Forelimb muscle (tissue), 1 donor: ENCODE measurements around the gene VWA1. TPM values are rescaled to one million over a fixed set of nuclear protein-coding genes. Genes with fewer than 3 reads are reported as not detected.
"Not testable (repeated sequence)": the region's sequence is repeated elsewhere in the genome, so short reads cannot be mapped to it uniquely, and the experiment has no call there.

ENCODE experiments used
- DNase-seq: peaks from one replicate; pipeline ENCODE4 v3.0.0-alpha.2; 2013; ENCODE audit warnings: low read depth
- polyA plus RNA-seq: library from polyadenylated mRNA; unstranded; fragments of 120-200 nt; gene quantifications from one replicate; pipeline ENCODE4 v1.2.1, GENCODE V29; 2013; ENCODE audit not compliant: insufficient read length

VWA1 gene
- polyA plus RNA-seq, 1 donor: 56.6 TPM

DNA sequence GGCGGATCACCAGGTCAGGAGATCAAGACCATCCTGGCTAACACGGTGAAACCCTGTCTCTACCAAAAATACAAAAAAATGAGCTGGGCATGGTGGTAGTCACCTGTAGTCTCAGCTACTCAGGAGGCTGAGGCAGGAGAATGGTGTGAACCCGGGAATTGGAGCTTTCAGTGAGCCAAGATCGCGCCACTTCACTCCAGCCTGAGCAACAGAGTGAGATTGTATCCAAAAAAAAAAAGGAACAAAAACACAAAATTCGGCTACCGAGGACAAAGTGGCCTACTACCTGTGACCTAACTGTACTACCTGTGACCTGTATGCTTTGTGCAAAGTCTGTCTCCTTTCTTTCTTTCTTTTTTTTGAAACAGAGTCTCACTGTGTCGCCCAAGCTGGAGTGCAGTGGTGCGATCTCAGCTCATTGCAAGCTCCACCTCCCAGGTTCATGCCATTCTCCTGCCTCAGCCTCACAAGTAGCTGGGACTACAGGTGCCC is 32.5 kb upstream of the VWA1 start:
- not testable (repeated sequence) for DNase-seq

DNA sequence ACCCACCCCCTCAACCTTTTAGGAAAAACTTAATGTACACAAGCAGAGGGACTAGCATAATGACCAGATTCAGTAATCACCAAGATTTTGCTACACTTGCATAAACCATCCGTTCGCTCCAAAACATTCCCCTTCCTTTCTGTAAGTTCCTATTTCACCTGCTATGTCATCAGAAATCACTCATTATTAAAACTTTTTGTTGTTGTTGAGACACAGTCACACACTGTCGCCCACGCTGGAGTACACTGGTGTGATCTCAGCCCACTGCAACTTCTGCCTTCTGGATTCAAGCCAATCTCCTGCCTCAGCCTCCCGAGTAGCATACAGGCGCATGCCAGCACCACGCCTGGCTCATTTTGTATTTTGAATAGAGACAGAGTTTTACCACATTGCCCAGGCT is 31.8 kb upstream of the VWA1 start:
- no peak for DNase-seq

DNA sequence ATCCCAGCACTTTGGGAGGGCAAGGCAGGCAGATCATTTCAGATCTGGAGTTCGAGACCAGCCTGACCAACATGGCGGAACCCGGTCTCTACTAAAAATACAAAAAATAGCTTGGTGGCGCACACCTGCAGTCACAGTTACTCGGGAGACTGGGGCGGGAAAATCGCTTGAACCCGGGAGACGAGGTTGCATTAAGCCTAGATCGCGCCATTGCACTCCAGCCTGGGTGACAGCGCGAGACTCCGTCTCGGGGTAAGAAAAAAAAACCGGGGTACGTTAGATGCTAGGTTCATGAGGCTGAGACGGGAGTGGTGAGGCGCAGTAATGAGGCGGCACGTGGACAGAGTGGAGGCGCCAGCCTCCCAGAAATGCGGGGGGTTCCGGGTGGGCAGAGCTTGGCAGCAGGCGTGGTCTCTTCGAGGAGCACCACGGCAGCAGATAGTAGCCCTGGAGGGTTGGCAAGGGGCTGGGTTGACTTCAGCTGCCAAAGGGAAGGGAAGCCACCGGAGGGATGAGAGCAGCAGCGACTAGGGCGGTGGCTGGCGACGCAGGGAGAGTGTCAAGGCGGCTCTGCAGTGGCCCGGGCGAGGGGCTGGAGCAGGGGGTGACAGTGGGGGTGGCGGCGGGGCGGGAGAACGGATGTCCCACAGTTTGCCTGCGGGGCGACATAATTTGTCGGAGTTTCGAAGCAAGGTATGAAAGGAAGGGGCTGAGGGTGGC is 29.2 kb upstream of the VWA1 start:
- no peak for DNase-seq

DNA sequence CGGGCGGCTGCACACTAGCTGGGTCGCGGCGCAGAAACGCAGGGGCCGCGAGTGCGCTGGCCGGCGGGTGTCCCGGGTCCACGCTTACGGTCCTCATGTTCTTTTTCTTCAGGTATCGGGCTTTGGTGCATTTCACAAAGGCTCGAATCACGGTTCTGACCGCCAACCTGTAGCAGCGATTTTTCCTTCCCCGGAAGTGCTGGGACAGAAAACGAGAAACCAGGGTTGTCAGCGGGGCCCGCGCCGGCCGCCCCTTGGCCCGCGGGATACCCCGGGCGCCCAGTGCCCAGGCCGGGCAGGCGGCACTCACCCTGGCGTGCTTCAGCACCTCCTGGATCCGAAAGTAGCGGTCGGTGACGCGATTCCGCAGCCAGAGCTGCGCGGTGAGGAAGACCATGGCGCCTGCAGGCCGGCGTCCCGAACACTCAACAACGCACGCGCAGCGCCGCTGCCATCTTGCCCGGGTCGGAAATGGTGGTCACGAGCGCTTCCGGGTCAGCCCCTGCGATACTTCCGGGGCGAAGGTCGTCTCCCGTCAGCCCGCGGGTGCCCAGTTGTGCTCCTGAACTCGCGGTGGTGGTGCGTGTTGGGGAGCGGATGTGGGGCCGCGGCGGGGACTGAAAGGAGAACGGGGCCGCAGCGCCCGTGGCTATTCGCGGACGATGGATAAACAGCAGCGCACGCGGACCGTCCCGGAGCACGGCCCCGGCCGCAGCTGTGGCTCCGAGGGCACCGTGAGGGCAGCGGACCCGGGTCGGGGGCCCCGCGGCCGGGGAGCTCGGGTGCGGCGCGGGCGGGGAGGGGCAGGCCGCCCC is 28.5 kb upstream of the VWA1 start, which contains the start of gene MRPL20:
MRPL20 (minus strand) TSS at position 473 of the 815 bp plus-strand sequence; CDS start at position 397, 76 bp downstream.
- DNase-seq: peak; percentile 77

DNA sequence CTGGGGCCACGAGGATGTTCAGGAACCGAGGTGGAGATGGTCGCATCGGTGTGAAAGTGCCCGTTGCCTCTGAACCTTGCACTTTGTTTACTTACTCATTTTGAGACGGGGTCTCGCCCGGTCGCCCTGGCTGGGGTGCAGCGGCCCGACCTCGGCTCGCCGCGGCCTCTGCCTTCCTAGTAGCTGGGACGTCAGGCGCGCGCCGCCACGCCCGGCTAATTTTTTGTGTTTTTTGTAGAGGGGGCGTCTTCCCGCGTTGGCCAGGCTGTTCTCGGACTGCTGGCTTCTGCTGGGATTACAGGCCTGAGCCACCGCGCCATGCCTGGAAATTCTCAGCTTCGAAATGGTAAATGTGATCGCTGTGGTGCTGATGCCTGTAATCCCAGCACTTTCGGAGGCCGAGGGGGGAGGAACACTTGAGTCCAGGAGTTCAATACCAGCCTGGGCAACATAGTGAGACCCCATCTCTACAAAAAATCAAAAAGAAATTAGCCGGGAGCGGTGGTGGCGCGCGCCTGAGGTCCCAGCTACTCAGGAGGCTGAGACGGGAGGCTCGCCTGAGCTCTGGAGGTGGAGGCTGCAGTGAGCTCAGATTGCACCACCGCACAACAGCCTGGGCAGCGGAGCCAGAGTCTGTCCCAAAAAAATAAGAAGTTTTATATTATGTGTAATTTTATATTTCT is 27.7 kb upstream of the VWA1 start:
- DNase-seq: no peak

DNA sequence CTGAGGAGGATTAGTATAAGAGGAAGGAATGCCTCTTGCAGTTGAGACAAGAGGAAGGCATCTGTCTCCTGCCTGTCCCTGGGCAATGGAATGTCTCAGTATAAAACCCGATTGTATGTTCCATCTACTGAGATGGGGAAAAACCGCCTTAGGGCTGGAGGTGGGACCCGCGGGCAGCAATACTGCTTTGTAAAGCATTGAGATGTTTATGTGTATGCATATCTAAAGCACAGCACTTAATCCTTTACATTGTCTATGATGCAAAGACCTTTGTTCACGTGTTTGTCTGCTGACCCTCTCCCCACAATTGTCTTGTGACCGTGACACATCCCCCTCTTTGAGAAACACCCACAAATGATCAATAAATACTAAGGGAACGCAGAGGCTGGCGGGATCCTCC is 25.3 kb upstream of the VWA1 start:
- not testable (repeated sequence) for DNase-seq

DNA sequence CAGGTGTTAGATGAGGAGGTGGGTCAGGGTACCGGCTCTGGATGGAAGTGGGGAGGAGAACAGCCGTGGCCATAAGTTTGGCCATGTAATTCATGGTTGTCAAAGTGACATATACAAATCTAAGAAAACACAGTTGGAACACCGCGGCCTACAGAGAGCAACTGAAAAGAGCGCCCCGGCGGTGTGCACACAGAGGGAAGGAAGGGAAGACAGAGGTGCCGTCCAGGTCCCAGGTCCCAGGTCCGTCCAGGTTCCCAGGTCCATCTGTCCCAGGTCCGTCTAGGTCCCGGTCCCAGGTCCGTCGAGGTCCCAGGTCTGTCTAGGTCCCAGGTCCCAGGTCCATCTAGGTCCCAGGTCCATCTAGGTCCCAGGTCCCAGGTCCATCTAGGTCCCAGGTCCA is 23.9 kb upstream of the VWA1 start:
- DNase-seq: no peak

DNA sequence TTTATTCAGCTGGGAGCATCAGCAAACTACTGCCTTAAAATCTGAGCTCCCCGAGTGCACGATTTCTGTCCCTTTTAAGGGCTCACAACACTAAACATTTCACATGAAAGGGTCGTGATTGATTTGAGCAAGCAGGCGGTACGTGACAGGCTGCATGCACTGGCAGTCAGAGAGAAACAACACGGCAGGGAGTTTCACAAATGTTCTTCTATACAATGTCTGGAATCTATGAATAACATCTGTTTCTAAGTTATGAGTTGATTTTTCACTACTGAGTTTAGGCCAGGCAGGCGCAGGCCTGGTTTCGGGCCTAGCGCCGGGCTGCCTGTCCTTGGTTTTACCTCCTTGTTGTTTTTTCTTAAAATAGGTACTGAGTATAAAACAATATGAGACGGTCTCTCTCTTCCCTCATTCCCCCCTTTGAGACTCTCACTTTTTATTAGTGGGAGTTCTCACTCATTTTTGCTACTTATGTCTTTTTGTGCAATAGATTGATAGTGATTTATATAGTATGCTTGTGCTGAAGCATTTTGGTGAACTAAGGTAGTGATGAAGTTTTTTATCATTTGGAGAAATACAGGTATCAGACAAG is 23.1 kb upstream of the VWA1 start:
- not testable (repeated sequence) for DNase-seq

DNA sequence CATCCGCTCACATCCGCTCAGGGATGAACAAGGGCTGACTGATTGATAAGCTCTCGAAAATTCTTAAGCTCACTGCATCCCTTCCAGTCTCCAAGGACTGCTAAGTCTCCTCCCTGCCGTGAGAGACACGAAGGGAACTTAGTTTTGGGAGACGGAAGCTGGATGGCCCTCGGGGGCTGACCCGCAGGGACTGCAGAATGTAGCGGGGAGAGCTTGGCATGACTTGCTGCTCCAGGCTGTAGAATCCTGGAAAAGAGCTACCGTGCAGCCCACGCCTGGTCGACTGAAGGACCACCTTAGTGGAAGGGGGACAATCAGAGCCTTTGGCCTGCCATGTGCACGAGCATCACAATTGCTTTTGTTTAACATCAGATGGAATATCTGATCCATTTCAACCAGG is 19.7 kb upstream of the VWA1 start:
- no peak for DNase-seq

DNA sequence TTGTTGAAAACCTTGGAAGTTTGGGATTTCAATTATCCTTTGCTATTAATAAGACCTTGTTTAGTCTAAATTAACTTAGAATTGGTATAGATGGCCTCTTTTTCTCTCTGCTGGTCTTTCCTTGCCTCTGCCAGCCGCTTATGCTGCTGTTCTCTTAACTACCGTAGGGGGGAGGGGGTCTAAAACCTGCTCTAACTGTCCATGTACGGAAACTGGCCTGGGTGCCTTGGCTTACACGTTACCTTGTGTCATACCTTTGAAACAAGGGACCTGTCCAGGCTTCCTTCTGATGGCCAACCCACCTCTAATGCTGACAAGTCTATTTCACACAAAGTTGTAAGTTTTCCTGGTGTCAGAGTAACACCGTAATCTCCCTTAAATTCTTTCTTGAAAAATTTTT is 18.1 kb upstream of the VWA1 start:
- not testable (repeated sequence) for DNase-seq

DNA sequence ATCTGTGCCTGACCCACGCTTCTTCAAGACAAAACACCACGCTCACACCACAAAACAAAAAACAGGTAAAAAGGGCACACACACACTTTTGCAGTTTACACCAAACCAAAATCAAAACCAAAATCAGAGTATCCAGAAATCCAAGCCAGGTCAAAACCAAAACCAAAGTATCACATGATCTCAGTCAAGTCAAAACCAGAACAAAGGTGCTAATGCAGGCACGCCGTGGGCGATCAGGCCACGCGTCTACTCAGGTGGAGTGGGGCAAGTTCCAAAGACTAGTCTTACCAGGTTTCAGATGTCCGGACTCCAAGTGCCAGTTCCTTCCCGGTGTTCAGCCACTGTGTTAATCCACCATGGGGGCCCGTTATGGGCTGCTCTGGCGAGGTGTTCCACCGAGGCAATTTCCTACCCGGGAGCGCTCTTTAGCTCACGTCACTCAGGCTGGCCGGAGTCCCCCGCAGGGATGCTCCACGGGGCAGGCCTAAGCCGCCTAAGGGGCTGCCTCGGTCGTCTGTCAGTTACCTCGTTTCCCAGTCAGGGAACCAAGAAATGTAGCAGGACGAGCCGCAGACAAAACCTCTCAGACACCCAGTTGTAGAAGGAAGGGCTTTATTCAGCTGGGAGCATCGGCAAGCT is 17.5 kb upstream of the VWA1 start:
- not testable (repeated sequence) for DNase-seq

DNA sequence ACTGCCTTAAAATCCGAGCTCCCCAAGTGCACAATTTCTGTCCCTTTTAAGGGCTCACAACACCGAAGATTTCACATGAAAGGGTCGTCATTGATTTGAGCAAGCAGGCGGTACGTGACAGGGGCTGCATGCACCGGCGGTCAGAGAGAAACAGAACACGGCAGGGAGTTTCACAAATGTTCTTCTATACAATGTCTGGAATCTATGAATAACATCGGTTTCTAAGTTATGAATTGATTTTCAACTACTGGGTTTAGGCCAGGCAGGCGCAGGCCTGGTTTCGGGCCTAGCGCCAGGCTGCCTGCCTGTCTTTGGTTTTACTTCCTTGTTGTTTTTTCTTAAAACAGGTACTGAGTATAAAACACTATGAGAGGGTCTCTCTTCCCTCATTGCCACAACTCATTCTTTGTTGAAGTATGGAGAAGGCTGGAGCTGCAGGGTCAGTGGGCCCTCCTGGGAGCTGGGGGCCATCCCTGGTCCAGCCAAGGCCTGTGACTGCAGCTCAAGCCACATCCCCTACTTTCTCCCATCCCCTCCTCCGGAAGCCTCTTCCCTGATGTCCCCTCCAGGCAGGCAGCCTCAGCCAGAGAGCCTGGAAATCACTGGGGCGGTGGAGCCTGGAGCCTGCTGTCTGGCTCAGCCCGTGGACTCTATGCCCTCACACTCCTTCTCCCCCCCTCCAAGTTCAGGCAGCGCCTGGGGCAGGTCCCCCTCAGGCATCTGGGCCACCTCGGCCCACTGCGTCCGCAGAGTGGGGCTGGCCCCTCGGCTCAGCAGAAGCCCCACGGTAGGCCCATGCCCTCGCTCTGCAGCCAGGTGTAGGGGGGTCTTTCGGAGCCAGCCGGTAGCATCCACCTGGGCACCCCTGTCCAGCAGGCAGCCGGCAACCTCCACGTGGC is 16.8 kb upstream of the VWA1 start:
- no peak for DNase-seq

DNA sequence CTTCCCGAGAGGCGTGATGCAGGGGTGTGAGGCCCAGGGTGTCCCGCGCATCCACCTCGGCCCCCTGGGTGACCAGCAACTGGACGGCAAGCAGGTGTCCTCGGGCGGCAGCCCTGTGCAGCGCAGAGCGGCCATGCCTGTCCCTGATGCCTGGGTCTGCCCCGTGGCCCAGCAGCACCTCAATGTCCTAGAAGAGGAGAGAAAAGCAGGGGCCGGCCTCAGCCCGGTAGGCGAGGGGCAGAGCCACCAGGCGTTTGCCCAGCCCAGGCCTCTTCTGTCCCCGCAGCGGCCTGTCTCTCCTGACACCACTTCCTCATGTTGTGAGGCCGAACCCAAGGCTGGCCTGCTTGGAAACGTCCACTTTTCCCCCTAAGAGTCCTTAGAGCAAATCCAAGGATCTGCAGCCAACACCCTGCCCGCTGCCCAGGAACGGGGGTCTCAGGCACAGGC is 16.1 kb upstream of the VWA1 start:
- no peak for DNase-seq

DNA sequence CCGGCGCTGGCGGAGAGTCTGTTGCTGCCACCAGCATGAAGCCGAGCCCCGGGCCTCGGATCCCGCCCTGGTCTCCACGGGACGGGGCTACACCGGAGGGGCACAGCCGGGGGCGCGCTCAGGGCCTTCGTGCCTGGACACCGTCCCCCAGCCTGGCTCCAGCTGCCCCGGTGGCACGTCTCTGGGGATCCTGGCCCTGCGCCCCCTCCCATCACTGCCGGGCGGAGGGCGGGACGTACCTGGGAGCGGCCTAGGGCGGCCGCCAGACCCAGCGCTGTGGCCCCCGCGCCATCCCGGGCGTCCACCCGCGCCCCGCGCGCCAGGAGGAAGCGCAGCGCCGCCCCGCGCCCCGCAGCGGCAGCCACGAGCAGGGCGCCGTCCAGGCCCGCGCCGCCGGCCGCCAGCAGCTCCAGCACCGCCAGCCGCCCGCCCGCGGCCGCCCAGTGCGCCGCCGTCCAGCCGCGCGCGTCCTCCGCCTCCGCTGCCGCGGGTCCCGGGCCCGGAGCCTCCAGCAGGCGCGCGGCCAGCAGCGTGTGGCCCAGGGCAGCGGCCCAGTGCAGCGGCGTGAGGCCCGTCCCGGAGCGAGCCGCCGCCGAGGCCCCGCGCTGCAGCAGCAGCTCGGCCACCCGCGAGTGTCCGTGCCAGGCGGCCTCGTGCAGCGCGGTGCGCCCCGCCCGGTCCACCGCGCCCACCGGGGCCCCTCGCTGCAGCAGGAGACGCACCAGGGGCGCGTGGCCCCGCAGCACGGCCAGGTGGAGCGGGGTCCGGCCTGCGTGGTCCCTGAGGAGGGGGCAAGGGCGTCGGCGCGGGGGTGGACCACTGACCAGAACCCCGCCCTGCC is 15.5 kb upstream of the VWA1 start:
- no peak for DNase-seq

DNA sequence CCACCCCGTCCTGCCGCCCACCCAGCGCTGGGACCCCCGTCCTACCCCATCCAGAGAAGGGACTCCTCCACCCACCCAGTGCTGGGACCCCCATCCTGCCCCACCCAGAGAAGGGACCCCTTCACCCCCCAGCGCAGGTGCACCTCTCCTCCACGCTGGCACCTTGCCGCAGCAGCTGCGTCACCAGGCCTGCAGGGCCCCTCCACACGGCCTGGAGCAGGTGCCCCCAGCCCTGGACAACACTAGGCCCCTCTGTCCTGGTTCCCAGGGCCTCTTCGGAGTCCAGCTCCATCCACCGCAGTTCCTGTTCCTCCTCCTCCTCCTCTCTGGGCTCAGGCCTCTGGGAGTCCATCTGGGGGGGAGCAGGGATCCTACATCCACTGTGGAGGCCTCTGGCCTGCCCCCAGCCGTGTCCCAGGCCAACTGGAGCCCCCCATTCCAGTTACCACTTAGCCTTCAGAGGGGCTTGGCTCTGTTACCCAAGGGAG is 14.8 kb upstream of the VWA1 start:
- DNase-seq: no peak

DNA sequence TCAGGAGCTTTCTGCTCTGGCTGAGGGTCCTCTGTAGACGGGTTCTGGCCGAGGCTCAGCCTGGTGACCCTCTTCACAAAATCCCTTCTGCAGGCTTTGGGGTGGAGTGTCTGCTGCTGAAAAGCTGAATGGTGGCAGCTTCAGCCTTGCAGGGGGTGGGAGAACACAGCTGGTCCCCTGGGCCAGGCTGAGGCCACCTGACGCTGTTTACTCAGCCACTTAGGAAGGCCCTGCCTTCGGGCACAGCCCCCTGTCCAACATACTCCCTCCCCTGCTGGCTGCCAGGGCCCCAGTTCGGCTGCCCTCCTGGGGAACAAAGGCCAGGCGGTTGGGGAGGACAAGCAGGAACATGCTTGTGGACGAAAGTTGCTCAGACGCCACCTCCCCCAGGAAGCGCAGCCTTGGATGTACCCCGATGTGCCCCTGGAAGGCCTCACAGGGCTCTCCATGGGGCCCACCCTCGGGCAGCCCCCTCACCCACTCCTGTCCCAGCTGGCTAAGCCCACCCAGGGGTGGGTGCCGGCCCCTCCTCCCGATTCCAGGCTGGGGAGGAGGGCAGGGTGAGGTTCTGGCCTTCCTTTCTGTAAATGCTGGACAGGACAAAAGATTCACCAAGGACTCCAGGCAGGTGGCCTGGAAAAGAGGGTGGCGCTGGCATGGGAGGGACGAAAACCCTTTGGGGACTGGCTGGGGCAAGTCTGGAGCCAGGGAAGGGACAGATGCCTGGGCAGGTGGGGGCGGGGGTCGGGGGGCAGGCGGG is 14.2 kb upstream of the VWA1 start, which contains the start of gene ANKRD65:
ANKRD65 (minus strand) TSS at position 130 of the 760 bp plus-strand sequence. CDS start 271 bp downstream, outside the sequence.
- DNase-seq: no peak

DNA sequence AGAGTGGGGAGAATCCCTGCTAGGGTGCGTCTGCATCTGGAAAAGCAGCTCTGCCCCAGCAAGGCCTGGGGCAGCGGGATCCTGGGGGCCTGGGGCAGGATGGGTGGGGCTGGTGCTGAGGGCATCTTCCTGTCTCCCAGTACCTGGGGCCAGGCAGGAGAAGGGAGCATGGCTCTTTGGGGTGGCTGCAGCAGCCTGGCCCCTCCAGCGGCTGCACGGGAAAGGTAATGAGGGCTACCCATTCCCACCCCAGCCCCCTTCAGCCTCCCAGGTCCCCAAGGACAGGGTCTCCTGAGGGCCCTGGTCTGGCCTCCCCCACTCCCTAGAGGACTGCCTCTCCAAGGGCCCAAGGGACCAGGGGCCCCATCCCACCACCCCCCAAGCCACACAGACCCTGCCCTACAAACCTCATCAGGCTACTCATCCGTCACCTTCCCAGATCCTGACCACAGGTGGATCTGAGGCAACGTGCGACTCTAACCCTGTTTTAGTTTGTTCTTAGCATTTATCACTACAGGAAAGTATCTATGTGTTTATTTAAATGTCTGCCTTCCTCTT is 13.5 kb upstream of the VWA1 start:
- no peak for DNase-seq
